ENCODE data around the gene C5orf46. TPM values are rescaled to one million over a fixed set of nuclear protein-coding genes. Genes with fewer than 3 reads are reported as not detected.
A peak's percentile ranks its signal among the peaks of the same experiment; 100 is the strongest.
"Not testable (repeated sequence)": the region's sequence is repeated elsewhere in the genome, so short reads cannot be mapped to it uniquely, and the experiment has no call there.

The C5orf46 gene
- total RNA-seq, 1 experiment from 2014 or later, result not detected

DNA sequence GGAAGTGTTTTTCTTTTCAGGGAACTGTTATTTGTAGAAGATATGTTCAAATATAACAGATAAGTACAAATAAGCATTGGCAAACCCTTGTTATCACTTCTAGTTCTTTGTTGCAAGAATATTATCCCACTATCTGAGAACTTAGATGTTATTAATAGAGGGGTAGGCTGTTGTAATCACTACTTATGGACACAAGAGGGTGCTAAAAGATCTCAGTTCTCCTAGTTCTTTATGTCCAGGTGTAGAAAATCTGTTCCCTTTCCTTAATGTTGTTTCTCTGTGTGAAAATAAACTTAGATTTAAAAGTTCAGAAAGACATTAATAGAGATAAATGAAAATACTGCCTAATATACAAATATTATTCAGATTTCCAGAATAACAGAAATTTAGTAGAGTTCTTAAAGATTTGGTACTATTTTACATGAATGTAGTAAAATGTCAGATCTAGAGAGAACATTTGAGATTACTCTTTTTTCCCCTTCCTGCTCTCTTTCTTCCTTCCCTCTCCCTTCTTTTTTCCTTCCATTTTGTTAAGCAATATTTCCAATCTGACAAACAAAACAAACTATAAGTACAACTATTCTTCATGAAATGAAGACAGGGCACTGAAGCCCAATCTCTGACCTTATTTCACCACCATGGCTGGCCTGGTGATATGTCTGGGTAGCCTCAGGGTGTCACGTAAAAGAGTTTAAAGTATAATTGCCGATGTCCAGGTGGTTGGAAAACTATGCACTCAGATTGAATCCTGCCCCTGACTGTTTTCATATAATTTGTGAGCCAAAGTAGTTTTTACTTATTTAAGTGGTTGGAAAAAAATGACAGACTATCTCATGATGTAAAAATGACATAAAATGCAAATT is 43.6 kb upstream of the C5orf46 start:
- no peaks in the 10 kb centered on the region for H3K36me3 ChIP-seq (ENCODE audit: control insufficient read depth, insufficient read depth, low read length)
- DNase-seq, result peak in 1 of 2 experiments; percentile 36
- Mint-ChIP-seq H3K27ac (ENCODE audit: unreplicated experiment) (no peak overlapping the region), H3K27me3 (ENCODE audit: insufficient read depth, unreplicated experiment) (no peaks in the 10 kb centered on the region), H3K4me3 (ENCODE audit: unreplicated experiment) (no peak overlapping the region), H3K4me1 (ENCODE audit: low read depth, unreplicated experiment) (peaks cover 6% of the 10 kb centered on the region), H3K9me3 (ENCODE audit: unreplicated experiment) (no peaks in the 10 kb centered on the region), H3K36me3 (ENCODE audit: insufficient read depth, unreplicated experiment) (no peaks in the 10 kb centered on the region)
- H3K27me3 ChIP-seq (replicated peaks; ENCODE audit: control insufficient read depth, insufficient read depth, low read length), result no peaks in the 10 kb centered on the region
- BruUV-seq (replicated peaks), result no TSS peak
- peaks cover 3% of the 10 kb centered on the region; the same call in 1 of the 2 replicates for H3K9me3 ChIP-seq
- H3K4me1 ChIP-seq, result no peaks in the 10 kb centered on the region
- POLR2A ChIA-PET, result no interaction called here
- H3K4me3 ChIP-seq (ENCODE audit: low read depth, low read length), result no peak overlapping the region
- CTCF ChIA-PET, result interaction anchor here (1.0 kb wide), 1 partner anchor 781 kb away, joined by 5 read pairs; no protein-coding TSS in a partner anchor
- peak; percentile 66 to 67 for TF ChIP-seq CTCF (IDR thresholded peaks at IDR 0.05; ENCODE audit: insufficient read depth in 1 of 2, low read depth in 1 of 2, low read length in 1 of 2, severe bottlenecking in 1 of 2, unreplicated experiment in 1 of 2)
- intact Hi-C loops (cut with micrococcal nuclease; ENCODE audit: unreplicated experiment), result loop anchor here (1.0 to 2.0 kb wide), 3 partner anchors 57 to 424 kb away; no protein-coding TSS in a partner anchor

DNA sequence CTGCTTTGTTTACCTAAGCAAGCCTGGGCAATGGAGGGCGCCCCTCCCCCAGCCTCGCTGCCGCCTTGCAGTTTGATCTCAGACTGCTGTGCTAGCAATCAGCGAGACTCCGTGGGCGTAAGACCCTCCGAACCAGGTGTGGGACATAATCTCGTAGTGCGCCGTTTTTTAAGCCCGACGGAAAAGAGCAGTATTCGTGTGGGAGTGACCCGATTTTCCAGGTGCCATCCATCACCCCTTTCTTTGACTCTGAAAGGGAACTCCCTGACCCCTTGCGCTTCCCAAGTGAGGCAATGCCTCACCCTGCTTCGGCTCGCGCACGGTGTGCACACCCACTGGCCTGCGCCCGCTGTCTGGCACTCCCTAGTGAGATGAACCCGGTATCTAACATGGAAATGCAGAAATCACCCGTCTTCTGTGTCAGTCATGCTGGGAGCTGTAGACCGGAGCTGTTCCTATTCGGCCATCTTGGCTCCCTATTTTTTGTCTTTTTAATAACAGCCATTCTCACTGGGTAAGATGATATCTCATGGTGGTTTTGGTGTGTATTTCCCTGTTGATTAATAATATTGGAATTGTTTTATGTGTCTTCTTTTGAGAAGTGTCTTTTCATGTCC is 40.4 kb upstream of the C5orf46 start:
- Mint-ChIP-seq H3K27ac (ENCODE audit: unreplicated experiment) (peak overlapping the region; percentile 85), H3K4me3 (ENCODE audit: unreplicated experiment) (peak overlapping the region; percentile 76)
- H3K4me1 Mint-ChIP-seq (ENCODE audit: low read depth, unreplicated experiment); H3K27me3 ChIP-seq (replicated peaks; ENCODE audit: control insufficient read depth, insufficient read depth, low read length); H3K9me3 ChIP-seq; H3K36me3 Mint-ChIP-seq (ENCODE audit: insufficient read depth, unreplicated experiment); H3K4me1 ChIP-seq; POLR2A ChIA-PET; H3K27me3 Mint-ChIP-seq (ENCODE audit: insufficient read depth, unreplicated experiment); H3K9me3 Mint-ChIP-seq (ENCODE audit: unreplicated experiment); H3K36me3 ChIP-seq (ENCODE audit: control insufficient read depth, insufficient read depth, low read length); intact Hi-C loops (cut with micrococcal nuclease; ENCODE audit: unreplicated experiment): not testable (repeated sequence)
- DNase-seq, result peak; percentile 39 to 64
- H3K4me3 ChIP-seq (ENCODE audit: low read depth, low read length), result peak overlapping the region; percentile 27
- TSS peak; percentile 51 for BruUV-seq (replicated peaks)
- CTCF ChIA-PET, result interaction anchor here (1.3 kb wide), 1 partner anchor 161 kb away, joined by 3 read pairs; no protein-coding TSS in a partner anchor

DNA sequence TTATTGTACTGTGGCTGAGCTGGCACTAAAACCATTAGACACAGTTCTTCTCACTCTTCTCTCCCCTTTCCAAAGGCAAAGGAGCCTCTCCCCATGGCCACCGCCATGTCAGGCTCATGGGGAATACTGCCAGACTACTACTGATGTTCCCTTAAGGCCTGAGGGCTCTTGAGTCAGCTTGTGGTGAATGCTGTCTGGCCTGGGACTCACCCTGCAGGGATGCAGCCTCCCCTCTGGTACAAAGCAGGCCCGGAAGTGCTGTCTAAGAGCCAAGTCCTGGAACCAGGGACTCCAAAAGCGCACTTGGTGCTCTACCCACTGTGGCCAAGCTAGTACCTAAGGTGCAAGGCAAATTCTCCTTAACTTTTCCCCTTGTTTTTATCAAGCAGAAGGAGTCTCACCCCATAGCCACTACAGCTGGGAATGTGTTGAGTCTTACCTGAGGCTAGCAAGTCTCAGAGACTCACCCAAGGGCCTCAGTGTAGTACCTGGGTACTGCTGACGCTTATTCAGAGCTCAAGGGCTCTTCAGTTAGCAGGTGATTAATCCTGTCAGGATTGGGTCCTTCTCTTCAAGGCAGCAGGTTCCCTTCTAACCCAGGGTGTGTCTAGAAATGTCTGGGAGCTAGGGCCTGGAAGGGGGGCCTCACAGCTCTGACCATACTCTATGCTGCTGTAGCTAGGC is 33.2 kb upstream of the C5orf46 start:
- H3K27ac Mint-ChIP-seq (ENCODE audit: unreplicated experiment), result no peak overlapping the region
- no peaks in the 10 kb centered on the region for H3K4me1 Mint-ChIP-seq (ENCODE audit: low read depth, unreplicated experiment)
- Histone ChIP-seq H3K4me3 (ENCODE audit: low read depth, low read length) (no peak overlapping the region), H3K36me3 (ENCODE audit: control insufficient read depth, insufficient read depth, low read length) (no peaks in the 10 kb centered on the region), H3K4me1 (no peaks in the 10 kb centered on the region), H3K9me3 (no peaks in the 10 kb centered on the region), H3K27me3 (replicated peaks; ENCODE audit: control insufficient read depth, insufficient read depth, low read length) (no peaks in the 10 kb centered on the region)
- intact Hi-C loops (cut with micrococcal nuclease; ENCODE audit: unreplicated experiment), result no loop called here
- H3K36me3 Mint-ChIP-seq (ENCODE audit: insufficient read depth, unreplicated experiment), result no peaks in the 10 kb centered on the region
- no peak for TF ChIP-seq CTCF (IDR thresholded peaks at IDR 0.05; ENCODE audit: insufficient read depth in 1 of 2, low read depth in 1 of 2, low read length in 1 of 2, severe bottlenecking in 1 of 2, unreplicated experiment in 1 of 2)
- no peaks in the 10 kb centered on the region for H3K27me3 Mint-ChIP-seq (ENCODE audit: insufficient read depth, unreplicated experiment)
- DNase-seq, result no peak
- POLR2A ChIA-PET, result no interaction called here
- no peak overlapping the region for H3K4me3 Mint-ChIP-seq (ENCODE audit: unreplicated experiment)
- no peaks in the 10 kb centered on the region for H3K9me3 Mint-ChIP-seq (ENCODE audit: unreplicated experiment)
- BruUV-seq (replicated peaks), result no TSS peak
- CTCF ChIA-PET, result no interaction called here

Measured in Caco-2 (cell line).